ENCODE data around the gene UPF2. TPM values are rescaled to one million over a fixed set of nuclear protein-coding genes. Genes with fewer than 3 reads are reported as not detected.
"Not testable (repeated sequence)": the region's sequence is repeated elsewhere in the genome, so short reads cannot be mapped to it uniquely, and the experiment has no call there.

Gene UPF2
- total RNA-seq, 1 donor from 2014 or later: 10.7 TPM

DNA sequence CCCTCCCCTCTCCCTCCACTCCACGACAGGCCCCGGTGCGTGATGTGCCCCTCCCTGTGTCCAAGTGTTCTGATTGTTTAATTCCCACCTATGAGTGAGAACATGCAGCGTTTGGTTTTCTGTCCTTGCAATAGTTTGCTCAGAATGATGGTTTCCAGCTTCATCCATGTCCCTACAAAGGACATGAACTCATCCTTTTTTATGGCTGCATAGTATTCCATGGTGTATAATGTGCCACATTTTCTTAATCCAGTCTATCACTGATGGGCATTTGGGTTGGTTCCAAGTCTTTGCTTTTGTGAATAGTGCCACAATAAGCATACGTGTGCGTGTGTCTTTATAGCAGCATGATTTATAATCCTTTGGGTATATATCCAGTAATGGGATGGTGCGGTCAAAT lies 70.1 kb downstream of the UPF2 start:
- not testable (repeated sequence) for DNase-seq (ENCODE audit: low read depth in 2 of 2)

DNA sequence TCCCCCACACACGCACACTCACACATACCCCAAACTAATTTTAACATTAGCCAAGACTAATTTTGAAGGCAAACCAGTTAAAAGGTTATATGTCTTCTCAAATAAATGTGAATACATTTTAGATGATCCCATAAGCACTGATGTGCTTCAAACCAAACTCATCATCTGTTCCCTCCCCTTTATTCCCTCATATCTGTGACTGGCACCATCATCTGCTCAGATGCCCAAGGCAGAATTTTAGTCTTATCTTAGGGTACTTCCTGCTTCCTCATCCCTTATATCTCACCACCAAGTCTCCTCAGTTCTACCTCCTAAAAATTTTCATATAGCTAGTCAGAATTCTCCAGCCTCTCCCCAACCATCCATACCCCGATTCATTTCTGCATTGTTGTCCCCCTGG lies 80.4 kb downstream of the UPF2 start:
- no peak for DNase-seq (ENCODE audit: low read depth in 2 of 2)

DNA sequence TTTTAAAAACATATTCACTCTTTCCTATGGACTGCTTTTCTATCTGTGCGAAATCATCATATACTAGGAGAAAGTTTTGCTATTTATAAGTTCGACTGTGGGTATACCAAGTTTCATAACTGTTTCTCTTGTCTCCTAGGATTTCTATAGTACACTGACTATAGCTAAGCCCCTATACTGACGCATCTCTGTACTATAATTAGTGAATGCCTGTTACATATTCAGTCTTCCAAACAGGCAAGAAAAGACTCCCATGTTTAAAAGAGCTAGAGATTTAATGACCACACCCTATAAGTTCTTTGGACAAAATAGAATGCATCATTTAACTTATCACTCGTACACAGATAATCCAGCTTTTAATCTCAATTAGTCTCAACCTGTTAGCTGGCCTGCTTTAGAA lies 80.8 kb downstream of the UPF2 start:
- no peak for DNase-seq (ENCODE audit: low read depth in 2 of 2)

DNA sequence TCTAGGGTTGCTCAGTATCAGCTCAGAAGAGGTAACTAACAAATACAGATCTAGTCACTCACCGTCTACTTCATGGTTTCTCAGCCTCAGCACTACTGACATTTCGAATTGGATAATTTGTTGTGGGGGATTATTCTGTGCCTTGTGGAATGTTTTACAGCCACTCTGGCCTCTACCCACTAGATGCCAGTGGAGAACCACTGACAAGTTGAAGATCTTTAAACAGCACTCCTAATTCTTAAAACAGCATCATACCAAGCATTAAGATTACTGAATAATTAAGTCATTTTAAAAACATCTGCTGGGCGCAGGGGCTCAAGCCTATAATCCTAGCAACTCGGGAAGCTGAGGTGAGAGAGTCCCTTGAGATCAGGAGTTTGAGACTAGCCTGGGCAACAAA lies 82.6 kb downstream of the UPF2 start:
- no peak for DNase-seq (ENCODE audit: low read depth in 2 of 2)

DNA sequence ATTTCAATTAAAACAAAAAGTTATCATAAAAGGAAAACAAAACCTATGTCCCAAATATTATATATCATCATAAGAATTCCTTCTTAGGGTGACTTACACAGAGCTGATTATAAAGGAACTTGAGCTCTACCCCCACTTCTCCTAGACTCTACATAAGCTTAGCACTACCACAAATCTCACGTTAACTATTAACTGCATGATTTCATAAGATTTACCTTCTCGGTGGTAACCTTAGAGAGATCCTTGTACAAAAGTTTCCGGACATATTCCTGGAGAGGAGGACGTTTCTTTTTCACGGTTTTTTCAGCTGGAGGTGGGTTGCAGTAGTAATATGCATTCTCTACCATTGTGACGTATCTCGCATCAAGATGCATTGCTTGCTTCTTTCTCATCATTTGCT lies 83.7 kb downstream of the UPF2 start:
- DNase-seq (ENCODE audit: low read depth in 2 of 2): no peak

DNA sequence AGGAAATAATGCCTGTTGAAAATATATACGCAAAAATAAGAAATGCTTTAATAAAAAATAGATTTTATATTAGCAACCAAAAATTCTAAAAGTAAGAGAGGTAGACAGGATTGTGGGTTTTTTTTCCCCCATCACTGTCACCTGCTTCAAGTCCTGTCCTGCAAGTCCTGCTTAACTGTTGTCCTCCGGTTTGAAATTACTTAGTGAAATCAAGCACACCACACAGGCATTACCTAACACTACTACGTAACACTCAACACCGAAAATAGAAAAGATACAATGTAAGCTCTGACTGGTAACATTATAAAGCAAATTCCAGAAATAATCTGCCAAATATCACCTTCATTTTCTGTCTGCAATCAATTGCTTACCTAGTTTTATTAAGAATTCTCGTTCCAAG lies 90.9 kb downstream of the UPF2 start:
- DNase-seq (ENCODE audit: low read depth in 2 of 2): no peak

DNA sequence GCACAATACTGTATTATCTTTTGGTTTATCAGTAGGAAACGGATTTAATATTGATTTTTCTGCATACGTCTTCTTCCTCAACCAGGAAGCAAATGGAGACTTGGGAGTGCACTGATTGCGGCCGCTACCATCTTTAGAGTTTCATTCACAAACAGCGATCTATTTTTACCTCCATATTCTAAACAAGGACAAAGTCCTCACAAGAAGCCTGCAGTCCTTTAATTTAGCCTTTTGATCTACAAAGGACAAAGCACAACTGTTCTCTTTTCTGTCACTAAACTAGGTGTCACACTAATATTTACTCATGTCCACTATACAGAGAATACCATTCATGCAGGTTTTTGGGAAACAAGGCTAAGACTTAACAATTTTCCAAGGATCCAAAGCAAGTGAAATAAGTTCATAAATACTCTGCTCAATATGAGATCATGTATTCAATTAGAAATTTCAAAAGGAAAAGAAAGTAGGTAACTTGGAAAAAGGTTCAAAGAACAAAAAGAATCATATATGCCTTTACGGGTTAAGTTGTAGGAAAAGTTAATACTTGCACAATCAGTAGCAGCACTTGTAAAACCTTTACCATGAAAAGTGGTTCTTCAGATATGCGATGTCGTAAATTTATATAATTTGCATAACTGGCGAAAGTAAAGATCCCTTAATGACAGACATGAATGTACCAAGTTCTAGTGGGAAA lies 92.1 kb downstream of the UPF2 start:
- no peak for DNase-seq (ENCODE audit: low read depth in 2 of 2)

DNA sequence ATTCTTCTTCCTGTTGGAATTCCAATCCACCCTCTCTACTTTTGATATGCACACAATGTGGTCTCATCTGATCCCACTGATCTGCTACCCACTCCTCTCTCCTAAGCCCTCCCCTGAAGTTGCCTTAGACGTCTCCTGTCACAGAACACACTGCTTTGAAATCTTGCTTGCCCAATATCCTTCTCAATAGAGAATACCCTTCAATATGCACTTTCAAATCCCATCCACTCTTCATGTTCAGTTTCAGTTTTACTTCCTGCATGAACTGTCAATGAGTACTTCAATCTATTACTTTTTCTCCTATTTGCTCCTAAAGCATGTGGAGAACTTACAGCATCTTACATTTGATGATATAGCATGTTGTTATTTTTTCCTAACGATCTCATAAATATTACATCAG lies 93.5 kb downstream of the UPF2 start:
- DNase-seq (ENCODE audit: low read depth in 2 of 2): no peak

DNA sequence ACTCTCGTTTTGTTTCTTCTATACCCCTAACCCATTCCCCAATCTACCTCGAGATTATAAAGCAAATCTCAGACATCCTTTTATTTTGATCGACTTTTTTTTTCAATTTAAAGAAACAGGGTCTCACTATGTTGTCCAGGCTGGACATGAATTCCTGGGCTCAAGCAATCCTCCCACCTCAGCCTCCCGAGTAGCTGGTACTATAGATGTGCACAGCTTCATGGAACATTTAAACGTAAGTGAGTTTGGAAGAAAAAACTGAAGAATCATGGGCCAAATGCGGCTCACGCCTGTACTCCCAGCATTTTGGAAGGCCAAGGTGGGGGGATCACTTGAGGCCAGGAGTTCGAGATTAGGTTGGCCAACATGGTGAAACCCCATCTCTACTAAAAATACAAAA lies 96.0 kb downstream of the UPF2 start:
- no peak for DNase-seq (ENCODE audit: low read depth in 2 of 2)

DNA sequence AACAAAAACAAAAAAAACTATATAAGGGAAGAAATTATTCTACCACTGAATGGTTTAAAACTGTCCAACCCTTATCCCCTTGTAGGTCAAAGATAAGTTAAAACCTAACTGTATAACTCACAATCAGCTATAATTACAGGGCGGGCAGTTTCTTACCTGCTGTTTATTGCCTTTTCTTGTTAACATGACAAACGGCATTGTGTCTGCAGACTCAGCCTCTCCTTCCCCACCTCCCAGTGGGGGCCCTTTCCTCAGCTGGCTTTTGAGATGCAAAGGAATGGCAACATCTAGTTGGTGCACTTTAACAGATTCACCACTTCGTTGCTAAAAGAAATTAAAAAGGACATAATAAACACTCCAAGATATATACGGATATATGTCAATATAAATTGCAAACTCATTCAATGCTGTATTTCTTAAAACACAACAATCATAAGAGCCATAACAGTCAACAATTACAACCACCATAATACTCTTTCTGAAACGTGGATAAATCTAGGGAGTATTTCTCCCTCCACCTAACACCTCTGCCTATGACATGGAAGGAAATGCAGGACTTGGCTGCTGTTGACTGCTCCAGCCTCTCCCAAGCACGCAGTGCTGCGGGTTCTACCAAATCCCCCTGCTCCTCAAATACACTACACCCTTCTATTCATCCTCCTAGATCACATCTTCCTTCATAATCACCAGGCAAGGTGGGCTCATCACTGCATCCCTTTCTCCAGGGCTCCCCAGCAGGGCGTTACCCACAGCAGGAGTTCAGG lies 106.0 kb downstream of the UPF2 start:
- no peak for DNase-seq (ENCODE audit: low read depth in 2 of 2)

DNA sequence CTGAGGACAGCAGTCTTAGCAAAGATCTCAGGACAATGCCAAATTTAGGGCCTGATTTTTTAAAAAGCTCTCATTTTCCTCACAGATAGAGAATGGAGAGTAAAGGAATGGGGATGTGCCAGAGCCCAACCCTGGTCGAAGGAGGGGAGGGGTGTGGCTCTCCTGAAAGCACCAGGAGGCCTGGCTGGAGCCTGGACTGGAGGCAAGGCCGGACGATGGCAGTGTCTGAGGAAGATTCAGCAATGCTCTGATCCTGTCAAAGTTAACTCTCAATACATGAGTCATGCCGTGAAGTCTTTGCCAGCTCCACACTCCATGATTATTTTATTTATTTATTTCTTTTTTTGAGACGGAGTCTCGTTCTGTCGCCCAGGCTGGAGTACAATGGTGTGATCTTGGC lies 108.3 kb downstream of the UPF2 start:
- DNase-seq (ENCODE audit: low read depth in 2 of 2): no peak

DNA sequence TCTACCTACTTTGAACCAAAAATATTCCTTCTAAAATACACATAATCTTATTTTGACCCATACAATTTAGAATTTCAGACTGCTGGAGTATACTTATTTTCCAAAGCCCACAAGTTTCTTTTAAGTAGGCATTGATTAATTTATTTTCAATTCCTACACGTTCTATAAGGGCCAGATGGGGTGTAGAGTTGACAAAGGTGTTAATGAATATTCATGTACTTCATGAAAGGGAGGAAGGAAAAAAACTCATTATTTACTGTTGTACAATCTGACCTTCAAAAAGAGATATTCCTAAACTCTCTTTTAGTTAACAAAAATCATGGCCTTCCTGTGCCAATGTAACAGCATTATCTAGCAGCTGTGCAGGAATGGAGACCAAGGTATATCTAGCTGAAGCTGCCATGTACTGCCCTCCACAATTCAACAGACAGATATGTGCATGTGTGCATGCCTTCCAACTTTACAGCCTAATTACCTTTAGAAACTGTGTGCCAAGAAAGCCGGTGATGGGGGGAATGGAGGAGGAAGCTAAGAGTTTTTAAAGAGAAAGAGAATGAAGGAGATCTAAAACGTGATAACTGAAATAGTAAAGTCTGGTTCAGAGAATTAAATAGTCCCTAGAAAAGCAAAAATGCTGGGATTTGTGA lies 108.9 kb downstream of the UPF2 start:
- no peak for DNase-seq (ENCODE audit: low read depth in 2 of 2)

DNA sequence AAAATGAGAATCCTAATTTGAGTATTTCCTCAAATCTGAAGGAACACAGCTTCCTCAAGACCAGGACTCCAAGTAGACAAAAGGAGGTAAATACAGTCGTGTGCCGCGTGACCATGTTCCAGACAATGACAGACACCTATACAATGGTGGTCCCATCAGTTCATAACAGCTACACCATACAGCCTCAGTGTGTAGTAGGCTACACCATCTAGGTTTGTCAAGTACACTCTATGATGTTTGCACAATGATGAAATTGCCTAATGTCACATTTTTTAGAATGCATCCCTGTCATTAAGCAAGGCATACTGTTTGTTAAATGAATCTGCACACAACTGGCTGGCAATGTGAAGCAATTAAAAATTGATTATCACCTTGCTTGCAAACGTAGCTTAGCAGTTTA lies 111.6 kb downstream of the UPF2 start:
- no peak for DNase-seq (ENCODE audit: low read depth in 2 of 2)

DNA sequence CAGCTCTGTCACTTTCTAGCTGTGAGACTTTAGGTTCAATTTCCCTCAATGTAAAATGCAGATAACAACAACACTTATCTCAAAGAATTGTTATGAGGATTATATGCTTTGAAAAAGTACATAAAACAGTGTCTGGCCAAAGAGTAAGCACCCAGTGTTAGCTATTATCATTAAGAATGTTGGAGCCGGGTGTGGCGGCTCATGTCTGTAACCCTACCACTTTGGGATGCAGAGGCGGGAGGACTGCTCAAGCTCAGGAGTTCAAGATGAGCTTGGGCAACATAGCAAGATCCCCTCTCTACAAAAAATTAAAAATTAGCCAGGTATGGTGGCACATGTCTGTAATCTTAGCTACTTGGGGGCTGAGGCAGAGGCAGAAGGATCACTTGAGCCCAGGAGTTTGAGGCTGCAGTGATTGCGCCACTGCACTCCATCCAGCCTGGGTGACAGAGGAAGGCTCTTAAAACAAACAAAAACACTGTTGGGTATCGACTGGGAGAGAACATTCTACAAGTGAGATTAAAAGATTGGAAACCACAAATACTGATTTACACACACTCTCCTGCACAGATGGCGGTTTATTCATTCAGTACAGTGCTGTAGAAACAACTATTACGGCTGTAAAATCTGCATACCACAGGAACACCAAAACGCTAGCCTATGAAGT lies 112.2 kb downstream of the UPF2 start:
- no peak for DNase-seq (ENCODE audit: low read depth in 2 of 2)

DNA sequence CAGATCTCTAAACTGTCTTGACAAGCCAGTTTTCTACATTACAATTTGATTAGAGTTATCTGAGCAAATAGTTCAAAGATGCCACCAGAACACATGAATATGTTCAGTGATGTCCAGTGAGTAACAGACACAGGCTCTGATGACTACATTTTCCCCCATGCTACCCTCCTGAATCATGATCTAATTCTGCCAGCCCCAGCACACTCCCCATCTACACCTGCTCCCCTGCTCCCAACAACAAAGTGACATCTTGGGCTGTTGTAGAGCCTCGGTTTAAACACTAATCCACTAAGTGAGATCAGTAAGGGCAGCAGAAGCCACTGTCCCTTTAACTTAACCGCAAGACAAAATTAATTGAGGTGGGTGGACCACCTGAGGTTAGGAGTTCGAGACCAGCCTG lies 114.9 kb downstream of the UPF2 start:
- no peak for DNase-seq (ENCODE audit: low read depth in 2 of 2)

DNA sequence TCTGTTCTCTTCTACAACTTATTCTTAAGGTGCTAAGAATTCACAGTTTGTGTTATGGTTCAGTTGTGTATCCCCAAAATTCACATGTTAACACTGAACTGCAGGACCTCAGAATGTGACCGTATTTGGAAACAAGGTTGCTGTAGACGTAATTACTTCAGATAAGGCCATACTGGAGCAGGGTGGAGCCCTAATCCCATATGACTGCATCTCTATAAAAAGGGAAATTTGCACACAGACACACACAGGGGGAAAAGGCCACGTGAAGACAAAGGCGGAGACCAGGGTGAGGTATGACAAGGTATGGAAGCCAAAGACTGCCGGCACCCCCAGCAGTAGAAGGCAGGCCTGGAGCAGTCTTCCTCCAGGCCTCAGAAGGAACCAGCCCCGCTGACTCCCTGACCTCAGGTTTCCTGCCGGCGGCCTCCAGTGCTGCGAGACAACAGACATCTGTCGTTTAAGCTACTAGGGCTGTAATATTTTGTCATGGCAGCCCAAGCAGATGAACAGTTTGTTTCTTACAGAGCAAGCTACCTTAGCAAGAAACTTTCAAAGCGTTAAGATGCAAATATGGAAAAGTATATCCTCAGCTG lies 120.7 kb downstream of the UPF2 start:
- DNase-seq (ENCODE audit: low read depth in 2 of 2): peak in 1 of 2 donors; percentile 48

DNA sequence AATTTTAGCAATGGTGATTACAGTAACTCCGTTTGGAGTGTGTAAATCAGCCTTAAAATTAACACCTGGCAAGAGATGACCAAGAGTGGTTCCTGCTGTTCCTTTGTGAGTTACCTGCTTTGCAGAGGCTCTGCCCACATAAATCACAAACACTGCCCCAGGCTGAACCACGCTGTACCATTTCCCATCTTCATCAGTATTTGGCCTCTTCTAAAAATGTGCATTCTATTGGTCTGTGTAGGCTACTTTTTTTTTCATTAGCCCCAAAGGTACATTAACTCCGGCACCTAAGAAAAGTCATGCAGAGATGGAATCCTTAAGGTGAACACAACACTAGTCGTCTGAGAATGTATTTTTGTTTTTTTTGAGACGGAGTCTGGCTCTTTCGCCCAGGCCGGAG lies 123.3 kb downstream of the UPF2 start:
- DNase-seq (ENCODE audit: low read depth in 2 of 2): no peak

DNA sequence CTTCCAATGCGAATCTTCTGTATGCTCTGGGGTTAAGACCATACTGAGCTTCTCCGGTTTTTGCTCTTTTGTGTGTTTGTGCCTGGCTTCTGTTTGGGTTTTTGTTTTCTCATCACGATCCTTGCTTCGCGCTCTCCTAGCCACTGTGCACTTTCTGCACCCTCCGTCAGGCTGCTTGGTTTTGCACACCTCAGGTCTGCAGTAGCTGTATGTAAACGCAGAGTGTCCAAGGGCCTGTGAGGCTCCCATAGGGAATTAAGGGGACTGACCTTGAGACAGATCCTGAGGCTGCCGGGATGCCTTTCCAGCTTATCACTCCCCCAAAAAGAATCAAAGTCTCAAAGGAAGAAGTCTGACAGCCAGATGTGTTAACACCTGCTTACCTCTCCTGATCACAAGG lies 124.2 kb downstream of the UPF2 start:
- DNase-seq (ENCODE audit: low read depth in 2 of 2): no peak

DNA sequence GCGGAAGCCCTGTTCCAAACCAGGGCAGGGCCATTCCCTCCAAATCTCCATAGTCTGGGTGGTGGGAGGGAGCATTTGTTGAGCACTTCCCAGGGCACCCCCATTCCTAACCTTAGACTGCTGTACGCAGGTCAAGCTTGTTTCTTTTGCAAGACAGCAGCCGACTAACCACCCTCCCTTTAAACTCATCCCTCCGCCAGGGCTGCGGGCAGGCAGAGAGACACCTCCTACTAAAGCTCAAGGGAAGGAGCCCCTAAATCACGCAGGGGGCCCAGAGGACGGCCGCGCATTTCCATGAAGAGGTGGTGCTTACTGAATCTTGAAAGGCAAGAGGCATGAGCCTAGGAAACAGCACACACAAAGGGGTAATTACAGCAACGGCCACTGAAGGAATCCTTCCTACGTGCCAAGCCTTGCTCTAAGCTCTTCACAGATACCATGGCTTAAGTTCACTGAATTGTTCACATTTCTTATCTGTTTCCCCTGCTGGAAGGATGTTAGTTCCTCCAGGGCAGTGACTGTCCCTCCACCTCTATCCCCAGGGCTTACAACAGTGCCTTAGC lies 129.4 kb downstream of the UPF2 start:
- no peak for DNase-seq (ENCODE audit: low read depth in 2 of 2)

DNA sequence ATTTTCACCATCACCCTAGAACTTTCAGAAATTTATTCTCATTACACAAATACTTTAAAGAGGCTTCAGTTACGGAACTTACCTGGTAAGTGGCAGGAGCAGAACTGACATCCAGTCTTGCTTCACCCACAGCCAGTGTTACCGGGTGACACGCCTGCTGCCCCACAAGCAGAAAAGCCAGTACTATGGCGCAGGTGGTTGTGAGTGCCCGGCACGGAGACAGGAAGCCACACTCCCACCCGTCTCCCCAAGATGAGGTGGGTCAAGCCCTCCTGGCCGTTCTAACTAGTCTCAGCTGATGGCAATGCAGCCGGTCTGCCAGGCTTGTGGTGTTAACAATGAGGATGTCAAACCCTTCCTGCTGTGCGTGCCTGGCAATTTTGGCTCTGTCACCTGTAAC lies 132.5 kb downstream of the UPF2 start:
- DNase-seq (ENCODE audit: low read depth in 2 of 2): no peak

DNA sequence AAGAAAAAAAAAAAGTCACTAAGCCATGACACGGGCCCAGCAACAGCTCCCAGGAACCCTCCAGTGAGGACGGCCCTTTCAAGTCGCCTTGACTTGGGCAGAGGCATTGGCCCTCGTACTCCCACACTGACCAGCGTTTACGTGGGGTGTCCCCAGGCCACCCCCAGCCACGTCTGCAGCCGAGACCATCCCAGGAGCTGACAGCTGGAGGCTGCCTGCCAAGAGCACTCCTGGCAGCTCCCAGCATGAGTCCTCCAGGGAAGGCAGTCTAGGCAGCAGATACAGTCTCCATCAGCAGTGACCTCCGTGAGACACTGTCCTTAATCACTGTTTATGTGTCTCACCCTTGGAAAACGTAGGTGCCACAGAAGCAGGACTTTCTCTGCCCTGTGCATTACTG lies 133.0 kb downstream of the UPF2 start:
- no peak for DNase-seq (ENCODE audit: low read depth in 2 of 2)

DNA sequence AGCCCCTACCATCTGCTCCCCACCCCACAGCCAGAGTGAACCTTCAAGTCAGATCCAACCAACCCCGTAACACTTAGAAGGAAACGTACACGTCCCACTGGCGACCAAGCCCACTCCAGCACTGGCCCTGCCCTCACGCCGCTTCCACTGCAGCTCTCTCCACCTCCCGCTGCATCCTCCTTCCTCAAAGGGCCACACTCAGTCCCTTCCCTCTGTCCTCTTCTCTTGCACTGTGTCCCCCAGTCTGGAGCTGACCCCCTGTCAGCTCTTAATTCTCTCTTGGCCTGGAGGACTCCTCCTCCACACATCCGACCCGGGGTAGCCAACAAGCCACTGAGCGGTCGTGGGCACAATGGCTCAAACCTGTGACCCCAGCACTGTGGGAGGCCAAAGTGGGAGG lies 133.6 kb downstream of the UPF2 start:
- DNase-seq (ENCODE audit: low read depth in 2 of 2): no peak
